BLaER1 treated with 17β-estradiol and CSF1 and Interleukin-3, amounts not matched to agents 10 nM and 100 nM (cell line): ENCODE results near the gene SPANXB1.
"Not testable (repeated sequence)": the region's sequence is repeated elsewhere in the genome, so short reads cannot be mapped to it uniquely, and the experiment has no call there.

Experiments used
- H3K27ac ChIP-seq, 11 experiments: shearing (Covaris generic); formaldehyde crosslinking; 2 replicates each; pipeline ENCODE4 v1.8.1; 2022
- H3K27me3 ChIP-seq, 11 experiments: shearing (Covaris generic); formaldehyde crosslinking; 2 replicates each; pipeline ENCODE4 v1.8.1; 2022
- H3K36me3 ChIP-seq, 11 experiments: shearing (Covaris generic); formaldehyde crosslinking; 2 replicates each; pipeline ENCODE4 v1.8.1; 2022
- H3K4me1 ChIP-seq, 10 experiments: shearing (Covaris generic); formaldehyde crosslinking; 2 replicates each; pipeline ENCODE4 v1.8.1; 2022
- H3K4me2 ChIP-seq, 11 experiments: shearing (Covaris generic); formaldehyde crosslinking; 2 replicates each; pipeline ENCODE4 v1.8.1; 2022
- H3K4me3 ChIP-seq, 10 experiments: shearing (Covaris generic); formaldehyde crosslinking; 2 replicates each; pipeline ENCODE4 v1.8.1; 2022
- H3K9ac ChIP-seq, 11 experiments: shearing (Covaris generic); formaldehyde crosslinking; 2 replicates each; pipeline ENCODE4 v1.8.1; 2022
- H3K9me3 ChIP-seq, 11 experiments: shearing (Covaris generic); formaldehyde crosslinking; replicated peaks in 1 of 11; 2 replicates each; pipeline ENCODE4 v1.8.1; 2022
- H4K20me1 ChIP-seq, 11 experiments: shearing (Covaris generic); formaldehyde crosslinking; 2 replicates each; pipeline ENCODE4 v1.8.1; 2022
- Cebpa-rat ChIP-seq, 11 experiments: shearing (Covaris generic); IDR thresholded peaks; 2 replicates each; pipeline ENCODE4 v1.8.1; 2022

SPANXB1 gene, protein sequence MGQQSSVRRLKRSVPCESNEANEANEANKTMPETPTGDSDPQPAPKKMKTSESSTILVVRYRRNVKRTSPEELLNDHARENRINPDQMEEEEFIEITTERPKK

GRCh38 chrX:141002568-141002967 is at the start of gene SPANXB1:
Gene SPANXB1 (plus strand): TSS chrX:141002594. CDS start chrX:141002694, 100 bp downstream.
- not testable (repeated sequence) for H3K9me3 ChIP-seq, H3K9ac ChIP-seq, H3K36me3 ChIP-seq, H3K4me2 ChIP-seq, H4K20me1 ChIP-seq, H3K4me1 ChIP-seq, H3K4me3 ChIP-seq, H3K27ac ChIP-seq
- H3K27me3 ChIP-seq, result peaks cover 4 to 48% (median 31%) of the 10 kb centered on the region in 11 experiments; a peak in 19 of 22 replicates

DNA sequence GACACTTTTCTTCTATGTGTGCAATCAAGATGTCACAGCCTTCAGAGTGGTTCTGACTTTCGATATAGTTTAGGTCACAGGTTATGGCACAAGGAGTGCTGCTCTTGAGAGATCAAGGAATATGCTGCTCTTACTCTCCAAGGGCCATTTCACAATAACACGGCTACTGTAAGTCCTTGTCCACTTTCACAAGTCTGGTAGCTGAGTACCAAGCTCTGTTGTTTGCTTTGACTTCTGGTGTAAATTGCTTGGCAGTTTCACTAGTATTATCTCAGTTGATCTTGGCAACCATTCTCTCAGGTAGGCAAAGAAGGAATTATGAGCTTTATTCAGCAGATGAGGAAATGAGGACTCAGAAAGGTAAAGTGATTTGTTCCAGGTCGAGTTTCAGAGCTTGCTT is 35.4 kb upstream of the SPANXB1 start:
- Histone ChIP-seq H3K9me3 (no peaks in the 10 kb centered on the region), H3K27ac (no peak overlapping the region), H4K20me1 (no peaks in the 10 kb centered on the region; a peak in 1 of 22 replicates), H3K36me3 (no peaks in the 10 kb centered on the region), H3K9ac (no peak overlapping the region), H3K27me3 (peaks cover 53 to 95% (median 84%) of the 10 kb centered on the region in 11 experiments; a peak in 21 of 22 replicates), H3K4me3 (no peak overlapping the region), H3K4me1 (no peaks in the 10 kb centered on the region), H3K4me2 (no peak overlapping the region)
- TF ChIP-seq Cebpa-rat (IDR thresholded peaks at IDR 0.05), result no peak

DNA sequence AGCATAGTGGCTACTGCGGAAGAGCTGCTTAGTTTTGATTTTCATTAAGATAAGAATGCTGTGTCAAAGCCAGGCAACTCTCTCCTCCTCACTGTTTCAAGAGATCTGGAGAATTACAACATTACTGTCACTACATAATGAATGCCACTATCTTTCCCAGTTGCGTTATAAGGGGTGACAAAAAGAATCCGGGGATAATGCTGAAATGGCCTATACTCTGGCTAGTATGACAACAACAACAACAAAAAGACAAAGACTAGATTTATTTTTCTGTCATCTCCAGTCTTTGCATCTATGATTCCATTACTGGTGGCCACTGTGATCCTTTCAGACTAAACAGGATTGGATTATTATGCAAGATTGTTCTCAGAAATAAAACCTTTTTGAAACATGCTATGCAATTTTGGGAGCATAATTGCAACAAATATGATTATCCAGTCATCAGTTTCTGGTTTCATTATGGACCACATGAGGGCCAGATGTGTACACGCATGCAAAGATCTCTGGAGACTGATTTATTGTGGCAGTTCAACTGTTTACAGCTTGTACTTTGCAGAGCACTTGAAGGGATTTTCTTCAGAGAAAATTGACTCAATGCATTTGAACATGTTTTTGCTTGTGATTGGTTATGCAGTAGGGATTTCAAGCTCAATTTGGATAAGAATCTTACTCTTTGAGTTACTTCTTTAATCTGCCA is 31.1 kb upstream of the SPANXB1 start:
- Histone ChIP-seq H3K9ac (no peak overlapping the region), H3K4me3 (no peak overlapping the region), H3K9me3 (peaks cover 0 to 13% (median 0%) of the 10 kb centered on the region in 11 experiments; a peak in 3 of 22 replicates), H3K27me3 (peaks cover 82 to 99% (median 96%) of the 10 kb centered on the region in 11 experiments), H3K4me2 (no peak overlapping the region), H3K4me1 (no peaks in the 10 kb centered on the region), H4K20me1 (no peaks in the 10 kb centered on the region; a peak in 1 of 22 replicates), H3K36me3 (no peaks in the 10 kb centered on the region), H3K27ac (no peak overlapping the region)
- TF ChIP-seq Cebpa-rat (IDR thresholded peaks at IDR 0.05), result no peak

GRCh38 chrX:140975472-140975871 is 26.9 kb upstream of the SPANXB1 start:
- H3K27me3 ChIP-seq, result peaks cover 78 to 98% (median 96%) of the 10 kb centered on the region in 11 experiments
- H3K27ac ChIP-seq, result no peak overlapping the region
- no peaks in the 10 kb centered on the region for H3K36me3 ChIP-seq
- H3K4me2 ChIP-seq, result no peak overlapping the region
- TF ChIP-seq Cebpa-rat (IDR thresholded peaks at IDR 0.05), result no peak
- H3K9me3 ChIP-seq, result peaks cover 0 to 13% (median 0%) of the 10 kb centered on the region in 11 experiments; a peak in 3 of 22 replicates
- H3K9ac ChIP-seq, result no peak overlapping the region
- H3K4me3 ChIP-seq, result no peak overlapping the region
- no peaks in the 10 kb centered on the region for H4K20me1 ChIP-seq
- H3K4me1 ChIP-seq, result no peaks in the 10 kb centered on the region

DNA sequence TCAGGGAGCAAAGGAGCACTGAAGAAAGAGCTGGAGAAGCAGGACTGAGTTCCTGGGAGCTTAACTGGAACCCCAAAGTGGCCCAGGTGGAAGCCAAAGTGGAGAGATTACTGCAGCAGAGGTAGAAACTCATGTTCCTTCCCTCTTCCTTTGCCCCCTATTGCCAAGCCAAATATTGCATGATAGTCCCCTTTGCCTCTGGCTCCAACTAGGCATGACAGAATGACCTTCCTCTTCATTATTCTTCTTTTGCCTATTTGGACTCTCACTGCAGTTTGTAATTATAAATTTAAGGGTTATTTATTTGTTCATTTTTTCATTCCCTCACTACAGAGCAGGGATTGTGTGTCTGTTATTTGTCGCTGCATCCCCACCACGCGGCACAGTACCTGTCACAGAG is 22.1 kb upstream of the SPANXB1 start:
- Histone ChIP-seq H3K4me3 (no peak overlapping the region), H3K36me3 (no peaks in the 10 kb centered on the region), H3K9ac (no peak overlapping the region), H3K27ac (no peak overlapping the region), H3K4me1 (no peaks in the 10 kb centered on the region), H4K20me1 (no peaks in the 10 kb centered on the region), H3K4me2 (no peak overlapping the region), H3K9me3 (no peaks in the 10 kb centered on the region), H3K27me3 (peaks cover 74 to 95% (median 91%) of the 10 kb centered on the region in 11 experiments)
- TF ChIP-seq Cebpa-rat (IDR thresholded peaks at IDR 0.05), result no peak

GRCh38 chrX:140983730-140984129 is 18.7 kb upstream of the SPANXB1 start:
- Histone ChIP-seq H4K20me1 (no peaks in the 10 kb centered on the region; a peak in 1 of 22 replicates), H3K4me2 (no peak overlapping the region), H3K9me3 (no peaks in the 10 kb centered on the region), H3K9ac (no peak overlapping the region), H3K4me3 (no peak overlapping the region), H3K27ac (no peak overlapping the region), H3K36me3 (no peaks in the 10 kb centered on the region), H3K4me1 (no peaks in the 10 kb centered on the region), H3K27me3 (peaks cover 69 to 98% (median 94%) of the 10 kb centered on the region in 11 experiments)
- no peak for TF ChIP-seq Cebpa-rat (IDR thresholded peaks at IDR 0.05)

DNA sequence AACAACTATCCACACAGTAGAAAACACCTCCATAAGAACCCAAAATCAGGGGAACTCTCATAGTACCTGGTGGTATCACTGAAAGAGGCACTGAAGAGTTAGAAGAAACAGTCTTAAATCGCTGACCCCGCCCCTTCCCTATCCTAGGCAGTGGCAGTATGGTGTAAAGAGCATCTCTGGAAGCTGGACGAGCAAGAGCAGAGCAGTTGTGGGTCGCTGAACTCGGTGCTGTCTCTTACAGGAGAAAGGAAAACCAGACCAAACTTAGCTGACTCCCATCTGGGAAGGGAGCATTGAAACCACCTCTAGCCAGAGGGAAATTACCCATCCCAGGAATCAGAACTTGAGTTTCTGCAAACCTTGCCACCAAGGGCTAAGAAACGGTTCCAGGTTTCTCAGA is 2.8 kb downstream of the SPANXB1 start:
- H3K27ac ChIP-seq, H3K36me3 ChIP-seq, H4K20me1 ChIP-seq, H3K9ac ChIP-seq, H3K4me2 ChIP-seq, H3K4me1 ChIP-seq, H3K9me3 ChIP-seq, H3K4me3 ChIP-seq: not testable (repeated sequence)
- peaks cover 4 to 38% (median 27%) of the 10 kb centered on the region in 11 experiments; a peak in 19 of 22 replicates for H3K27me3 ChIP-seq

- H4K20me1 ChIP-seq, H3K4me3 ChIP-seq, H3K9ac ChIP-seq, H3K27ac ChIP-seq, H3K4me1 ChIP-seq, H3K36me3 ChIP-seq, H3K9me3 ChIP-seq, H3K27me3 ChIP-seq, H3K4me2 ChIP-seq: not testable (repeated sequence)
Measured at GRCh38 chrX:141044246-141044645, 41.9 kb downstream of the SPANXB1 start.

GRCh38 chrX:141049878-141050277 is 47.5 kb downstream of the SPANXB1 start:
- not testable (repeated sequence) for H3K4me3 ChIP-seq, H3K27me3 ChIP-seq, H3K4me1 ChIP-seq, H3K27ac ChIP-seq, H3K9ac ChIP-seq, H3K4me2 ChIP-seq, H4K20me1 ChIP-seq, H3K9me3 ChIP-seq, H3K36me3 ChIP-seq

GRCh38 chrX:141052098-141052497 is 49.7 kb downstream of the SPANXB1 start:
- not testable (repeated sequence) for H3K27me3 ChIP-seq, H3K4me1 ChIP-seq, H3K9me3 ChIP-seq, H4K20me1 ChIP-seq, H3K36me3 ChIP-seq, H3K4me3 ChIP-seq, H3K9ac ChIP-seq, H3K4me2 ChIP-seq, H3K27ac ChIP-seq
